GM23248 (cell line): Measurements from ENCODE around the gene POP4. TPM values are rescaled to one million over a fixed set of nuclear protein-coding genes. Genes with fewer than 3 reads are reported as not detected.

Experiments used
- DNase-seq: peaks from one replicate; pipeline ENCODE4 v3.0.0-alpha.2; 2015
- H2AFZ ChIP-seq: fragments of 200-600 bp; sonication (generic); 2 replicates; pipeline ENCODE4 v1.6.1; 2016; ENCODE audit warnings: antibody characterized with exemption
- H3F3A ChIP-seq: fragments of 200-600 bp; sonication (generic); 2 replicates; pipeline ENCODE4 v1.6.1; 2016; ENCODE audit warnings: mild to moderate bottlenecking, antibody characterized with exemption, mixed run types; ENCODE audit not compliant: insufficient read depth
- H3K27ac ChIP-seq: fragments of 200-600 bp; sonication (generic); 2 replicates; pipeline ENCODE4 v1.5.1; 2016; ENCODE audit warnings: mild to moderate bottlenecking
- H3K27me3 ChIP-seq: fragments of 200-600 bp; sonication (generic); replicated peaks from 2 replicates; pipeline ENCODE4 v1.6.1; 2016; ENCODE audit warnings: mild to moderate bottlenecking; ENCODE audit not compliant: insufficient read depth
- H3K36me3 ChIP-seq: fragments of 200-600 bp; sonication (generic); 2 replicates; pipeline ENCODE4 v1.6.1; 2016; ENCODE audit warnings: low read depth, mild to moderate bottlenecking
- H3K4me1 ChIP-seq: fragments of 200-600 bp; sonication (generic); 2 replicates; pipeline ENCODE4 v1.6.1; 2016; ENCODE audit warnings: mild to moderate bottlenecking; ENCODE audit not compliant: insufficient read depth
- H3K4me2 ChIP-seq: fragments of 200-600 bp; sonication (generic); one replicate; pipeline ENCODE4 v1.6.1; 2016; ENCODE audit warnings: mild to moderate bottlenecking; ENCODE audit not compliant: unreplicated experiment
- H3K4me3 ChIP-seq: fragments of 200-600 bp; sonication (generic); 2 replicates; pipeline ENCODE4 v1.5.1; 2016; ENCODE audit warnings: mild to moderate bottlenecking
- H3K79me2 ChIP-seq: fragments of 200-600 bp; sonication (generic); 2 replicates; pipeline ENCODE4 v1.6.1; 2016; ENCODE audit warnings: mild to moderate bottlenecking; ENCODE audit not compliant: insufficient read depth
- H3K9ac ChIP-seq: fragments of 200-600 bp; sonication (generic); 2 replicates; pipeline ENCODE4 v1.6.1; 2016; ENCODE audit warnings: mild to moderate bottlenecking
- H3K9me2 ChIP-seq: fragments of 200-600 bp; sonication (generic); 2 replicates; pipeline ENCODE4 v1.6.1; 2016; ENCODE audit warnings: mixed run types, mild to moderate bottlenecking, moderate library complexity; ENCODE audit not compliant: insufficient read depth
- H3K9me3 ChIP-seq: fragments of 200-600 bp; sonication (generic); one replicate; pipeline ENCODE4 v1.6.1; 2017; ENCODE audit warnings: low read depth
- H4K20me1 ChIP-seq: fragments of 200-600 bp; sonication (generic); 2 replicates; pipeline ENCODE4 v1.6.0; 2016; ENCODE audit not compliant: insufficient read depth
- EZH2 ChIP-seq: fragments of 200-600 bp; sonication (generic); IDR thresholded peaks from 2 replicates; pipeline ENCODE4 v1.6.1; 2018; ENCODE audit warnings: antibody characterized with exemption, mild to moderate bottlenecking; ENCODE audit not compliant: insufficient read depth, poor library complexity, severe bottlenecking
- EZH2phosphoT487 ChIP-seq: fragments of 200-600 bp; sonication (generic); IDR thresholded peaks from 2 replicates; pipeline ENCODE4 v1.6.1; 2018; ENCODE audit warnings: antibody characterized with exemption, moderate library complexity, mild to moderate bottlenecking, low read depth; ENCODE audit not compliant: insufficient read depth
- WGBS, 2 experiments: methylation state at CpG; one replicate each; pipeline ENCODE4 v1.1.6; 2015 to 2017; ENCODE audit warnings: low lambda C conversion rate in 2 of 2, low coverage in 1 of 2; ENCODE audit errors: missing lambda C conversion rate in 2 of 2; 5-methylcytosine and 5-hydroxymethylcytosine counted together
- in situ Hi-C: fragments of 300-500 bp; cut with MboI; formaldehyde crosslinking; loops from 2 replicates; pipeline ENCODE4 v1.15.0; 2020
- polyA plus RNA-seq: library from polyadenylated mRNA; unstranded; fragments of >200 nt; fragmentation: Nextera tagmentation; extraction: Ambion mirVana; gene quantifications from 2 replicates; pipeline ENCODE4 v1.2.1, GENCODE V29; 2016
- total RNA-seq: library from RNA; depleted of rRNA; stranded (reverse); fragments of >200 nt; shearing (Covaris generic); gene quantifications from 2 replicates; pipeline ENCODE4 v1.2.3, GENCODE V29; 2014

POP4 gene
- total and polyA plus RNA-seq, 2 experiments from 2014 or later, result 65.8 to 132 TPM

GRCh38 chr19:29579308-29579910, 26.7 kb upstream of the POP4 start:
- no peak for DNase-seq
- Histone ChIP-seq H3K9me3 (no peaks in the 10 kb centered on the region), H3K79me2 (no peaks in the 10 kb centered on the region), H3K4me1 (0 out of 2 replicates have a peak, but pooled peaks cover 4% of the 10 kb centered on the region), H4K20me1 (no peaks in the 10 kb centered on the region), H3K9ac (no peak overlapping the region), H3K27me3 (peaks cover 18% of the 10 kb centered on the region), H3K36me3 (no peaks in the 10 kb centered on the region), H2AFZ (no peak overlapping the region), H3K9me2 (no peaks in the 10 kb centered on the region), H3K4me3 (no peak overlapping the region), H3K4me2 (no peak overlapping the region), H3F3A (no peaks in the 10 kb centered on the region), H3K27ac (no peak overlapping the region)
- TF ChIP-seq EZH2phosphoT487, result no peak
- TF ChIP-seq EZH2, result no peak
- in situ Hi-C loops, result no loop called here
- 42 to 48% methylated on average over 6 of the region's 6 CpGs for WGBS, 2 experiments

- TF ChIP-seq EZH2phosphoT487 (no peak), EZH2 (no peak)
- Histone ChIP-seq H3K9me3 (no peaks in the 10 kb centered on the region), H3K4me3 (no peak overlapping the region), H3F3A (no peaks in the 10 kb centered on the region), H3K27me3 (peaks cover 2% of the 10 kb centered on the region; the same call in 1 of the 2 replicates), H3K4me2 (no peak overlapping the region), H4K20me1 (no peaks in the 10 kb centered on the region), H3K9ac (no peak overlapping the region), H3K9me2 (no peaks in the 10 kb centered on the region), H3K4me1 (0 out of 2 replicates have a peak, but pooled peaks cover 4% of the 10 kb centered on the region), H2AFZ (no peak overlapping the region), H3K36me3 (no peaks in the 10 kb centered on the region), H3K27ac (no peak overlapping the region), H3K79me2 (no peaks in the 10 kb centered on the region)
- WGBS, 2 experiments, result 0 to 19% methylated on average over 1 of the region's 1 CpG
- DNase-seq, result no peak
- in situ Hi-C loops, result no loop called here
Measured at GRCh38 chr19:29581398-29581797, 24.7 kb upstream of the POP4 start.

GRCh38 chr19:29583196-29583999, 22.7 kb upstream of the POP4 start:
- Histone ChIP-seq H3K9me2 (no peaks in the 10 kb centered on the region), H3K36me3 (no peaks in the 10 kb centered on the region), H2AFZ (no peak overlapping the region), H3K27ac (no peak overlapping the region), H3K27me3 (no peaks in the 10 kb centered on the region), H3K79me2 (no peaks in the 10 kb centered on the region), H3K9me3 (no peaks in the 10 kb centered on the region), H3K4me1 (0 out of 2 replicates have a peak, but pooled peaks cover 4% of the 10 kb centered on the region), H3F3A (no peaks in the 10 kb centered on the region), H3K4me3 (no peak overlapping the region), H4K20me1 (no peaks in the 10 kb centered on the region), H3K4me2 (no peak overlapping the region), H3K9ac (no peak overlapping the region)
- TF ChIP-seq EZH2, result no peak
- 77 to 79% methylated on average over 1 of the region's 1 CpG for WGBS, 2 experiments
- DNase-seq, result peak; percentile 48
- in situ Hi-C loops, result no loop called here

- in situ Hi-C loops, result no loop called here
- no peaks in the 10 kb centered on the region for H3K9me3 ChIP-seq
Measured at GRCh38 chr19:29586401-29586800, 19.7 kb upstream of the POP4 start.

More at GRCh38 chr19:29586401-29586800, 19.7 kb upstream of the POP4 start:
- 39 to 49% methylated on average over 2 of the region's 2 CpGs for WGBS, 2 experiments
- Histone ChIP-seq H2AFZ (no peak overlapping the region), H3K27me3 (peaks cover 2% of the 10 kb centered on the region; the same call in 1 of the 2 replicates), H3K9ac (no peak overlapping the region), H3K79me2 (no peaks in the 10 kb centered on the region), H3F3A (no peaks in the 10 kb centered on the region), H3K4me3 (no peak overlapping the region), H3K4me1 (0 out of 2 replicates have a peak, but pooled peaks cover 4% of the 10 kb centered on the region), H3K4me2 (no peak overlapping the region), H4K20me1 (no peaks in the 10 kb centered on the region), H3K9me2 (no peaks in the 10 kb centered on the region), H3K36me3 (no peaks in the 10 kb centered on the region), H3K27ac (no peak overlapping the region)
- no peak for DNase-seq
- TF ChIP-seq EZH2phosphoT487, result no peak
- TF ChIP-seq EZH2, result no peak
